T-helper 17 cell (primary cell): ENCODE data around the gene ATG2A. TPM values are rescaled to one million over a fixed set of nuclear protein-coding genes. Genes with fewer than 3 reads are reported as not detected.

Experiments
- ATAC-seq: fragments of 150-1000 bp; cut with Tn5 transposase; 2 replicates; pipeline ENCODE4 v1.10.0; 2021; ENCODE audit warnings: mild to moderate bottlenecking, moderate library complexity
- DNase-seq, 3 donors: peaks; one replicate each; pipeline versions ENCODE4 v3.0.0 to v3.0.0-alpha.2; 2020 to 2021
- H3K9me3 ChIP-seq: one replicate; pipeline ENCODE4 v1.7.0; 2013; ENCODE audit warnings: low read length, mild to moderate bottlenecking; ENCODE audit not compliant: control insufficient read depth, poor library complexity, severe bottlenecking
- H3K27ac Mint-ChIP-seq: one replicate; pipeline ENCODE4 v1.8.0; 2022; ENCODE audit warnings: mild to moderate bottlenecking, moderate library complexity, mixed read lengths
- H3K27me3 Mint-ChIP-seq: one replicate; pipeline ENCODE4 v1.8.0; 2022; ENCODE audit warnings: mixed read lengths
- H3K36me3 Mint-ChIP-seq: one replicate; pipeline ENCODE4 v1.8.0; 2022; ENCODE audit warnings: low read depth, mixed read lengths
- H3K4me1 Mint-ChIP-seq: one replicate; pipeline ENCODE4 v1.8.0; 2022; ENCODE audit warnings: mild to moderate bottlenecking, mixed read lengths
- H3K4me3 Mint-ChIP-seq: one replicate; pipeline ENCODE4 v1.8.0; 2022; ENCODE audit warnings: mild to moderate bottlenecking, moderate library complexity, mixed read lengths
- total RNA-seq, 4 donors: library from RNA in 2 of 4; stranded (reverse) in 2 of 4; gene quantifications; one replicate each; pipeline ENCODE4 v1.2.3 and lab custom pipeline; 2022 to 2026

The ATG2A gene
- total RNA-seq, 2 donors from 2014 or later = 161 to 226 TPM

- H3K4me1 Mint-ChIP-seq = peaks cover 66% of the 10 kb centered on the region
- H3K27ac Mint-ChIP-seq = peak overlapping the region; percentile 98
- H3K4me3 Mint-ChIP-seq = peak overlapping the region; percentile 84
- DNase-seq (no peak), ATAC-seq (peak; percentile 24)
- H3K36me3 Mint-ChIP-seq = peaks cover 3% of the 10 kb centered on the region
- H3K27me3 Mint-ChIP-seq = no peaks in the 10 kb centered on the region
- no peaks in the 10 kb centered on the region for H3K9me3 ChIP-seq
Observed at GRCh38 chr11:64864473-64865285, 52.3 kb downstream of the ATG2A start.

- Mint-ChIP-seq H3K4me3 (peak overlapping the region; percentile 84), H3K4me1 (peaks cover 69% of the 10 kb centered on the region), H3K27me3 (no peaks in the 10 kb centered on the region), H3K27ac (peak overlapping the region; percentile 98), H3K36me3 (peaks cover 3% of the 10 kb centered on the region)
- ATAC-seq (no peak), DNase-seq (no peak)
- no peaks in the 10 kb centered on the region for H3K9me3 ChIP-seq
Observed at GRCh38 chr11:64864135-64864472, 52.9 kb downstream of the ATG2A start.

- peaks cover 3% of the 10 kb centered on the region for H3K36me3 Mint-ChIP-seq
- ATAC-seq (no peak), DNase-seq (no peak)
- peaks cover 69% of the 10 kb centered on the region for H3K4me1 Mint-ChIP-seq
- no peaks in the 10 kb centered on the region for H3K27me3 Mint-ChIP-seq
- H3K27ac Mint-ChIP-seq = peak overlapping the region; percentile 98
- peak overlapping the region; percentile 84 for H3K4me3 Mint-ChIP-seq
- H3K9me3 ChIP-seq = no peaks in the 10 kb centered on the region
Observed at GRCh38 chr11:64863391-64864060, 53.5 kb downstream of the ATG2A start.

GRCh38 chr11:64862987-64863390 lies 54.0 kb downstream of the ATG2A start:
- peaks cover 65% of the 10 kb centered on the region for H3K4me1 Mint-ChIP-seq
- H3K27me3 Mint-ChIP-seq = no peaks in the 10 kb centered on the region
- ATAC-seq = no peak
- peak overlapping the region; percentile 84 for H3K4me3 Mint-ChIP-seq
- H3K36me3 Mint-ChIP-seq = peaks cover 3% of the 10 kb centered on the region
- H3K27ac Mint-ChIP-seq = peak overlapping the region; percentile 98
- no peak for DNase-seq
- H3K9me3 ChIP-seq = no peaks in the 10 kb centered on the region

- H3K4me3 Mint-ChIP-seq = peak overlapping the region; percentile 81
- ATAC-seq = peak; percentile 24
- H3K27ac Mint-ChIP-seq = peak overlapping the region; percentile 98
- H3K27me3 Mint-ChIP-seq = no peaks in the 10 kb centered on the region
- H3K9me3 ChIP-seq = no peaks in the 10 kb centered on the region
- peaks cover 64% of the 10 kb centered on the region for H3K4me1 Mint-ChIP-seq
- H3K36me3 Mint-ChIP-seq = no peaks in the 10 kb centered on the region
- no peak for DNase-seq
Observed at GRCh38 chr11:64861227-64861975, 55.6 kb downstream of the ATG2A start.

- no peaks in the 10 kb centered on the region for H3K9me3 ChIP-seq
- Mint-ChIP-seq H3K4me1 (peaks cover 64% of the 10 kb centered on the region), H3K27ac (peak overlapping the region; percentile 98), H3K4me3 (peak overlapping the region; percentile 83), H3K36me3 (peaks cover 2% of the 10 kb centered on the region), H3K27me3 (no peaks in the 10 kb centered on the region)
- ATAC-seq (peak; percentile 77), DNase-seq (peak in 1 of 3 donors; percentile 36)
Observed at GRCh38 chr11:64859542-64860414, 57.2 kb downstream of the ATG2A start.

- Mint-ChIP-seq H3K27ac (peak overlapping the region; percentile 98), H3K36me3 (peaks cover 2% of the 10 kb centered on the region), H3K27me3 (no peaks in the 10 kb centered on the region), H3K4me1 (peaks cover 69% of the 10 kb centered on the region), H3K4me3 (peak overlapping the region; percentile 83)
- DNase-seq = peak in 2 of 3 donors; percentile 49 to 59
- no peaks in the 10 kb centered on the region for H3K9me3 ChIP-seq
- peak; percentile 61 for ATAC-seq
Observed at GRCh38 chr11:64858467-64859263, 58.3 kb downstream of the ATG2A start.

GRCh38 chr11:64857485-64857884 lies 59.5 kb downstream of the ATG2A start:
- H3K9me3 ChIP-seq = no peaks in the 10 kb centered on the region
- Mint-ChIP-seq H3K27me3 (no peaks in the 10 kb centered on the region), H3K4me1 (peaks cover 72% of the 10 kb centered on the region), H3K36me3 (peaks cover 2% of the 10 kb centered on the region), H3K27ac (peak overlapping the region; percentile 98), H3K4me3 (peak overlapping the region; percentile 69)
- no peak for DNase-seq
- no peak for ATAC-seq

GRCh38 chr11:64856382-64857227 lies 60.4 kb downstream of the ATG2A start:
- Mint-ChIP-seq H3K4me3 (peak overlapping the region; percentile 83), H3K27ac (peak overlapping the region; percentile 98)
- ATAC-seq = no peak

GRCh38 chr11:64855596-64856304 lies 61.3 kb downstream of the ATG2A start:
- H3K36me3 Mint-ChIP-seq = peaks cover 2% of the 10 kb centered on the region

More at GRCh38 chr11:64856382-64857227, 60.4 kb downstream of the ATG2A start:
- Mint-ChIP-seq H3K27me3 (no peaks in the 10 kb centered on the region), H3K4me1 (peaks cover 75% of the 10 kb centered on the region), H3K36me3 (peaks cover 2% of the 10 kb centered on the region)
- no peaks in the 10 kb centered on the region for H3K9me3 ChIP-seq
- peak in 1 of 3 donors; percentile 38 for DNase-seq

More at GRCh38 chr11:64855596-64856304, 61.3 kb downstream of the ATG2A start:
- DNase-seq (no peak), ATAC-seq (no peak)
- peaks cover 79% of the 10 kb centered on the region for H3K4me1 Mint-ChIP-seq
- H3K27me3 Mint-ChIP-seq = no peaks in the 10 kb centered on the region
- peak overlapping the region; percentile 98 for H3K27ac Mint-ChIP-seq
- no peaks in the 10 kb centered on the region for H3K9me3 ChIP-seq
- peak overlapping the region; percentile 83 for H3K4me3 Mint-ChIP-seq
